GM23248 (cell line): Measurements from ENCODE around the gene C22orf31. TPM values are rescaled to one million over a fixed set of nuclear protein-coding genes. Genes with fewer than 3 reads are reported as not detected.

Experiments used
- DNase-seq: peaks from one replicate; pipeline ENCODE4 v3.0.0-alpha.2; 2015
- H2AFZ ChIP-seq: fragments of 200-600 bp; sonication (generic); 2 replicates; pipeline ENCODE4 v1.6.1; 2016; ENCODE audit warnings: antibody characterized with exemption
- H3F3A ChIP-seq: fragments of 200-600 bp; sonication (generic); 2 replicates; pipeline ENCODE4 v1.6.1; 2016; ENCODE audit warnings: mild to moderate bottlenecking, antibody characterized with exemption, mixed run types; ENCODE audit not compliant: insufficient read depth
- H3K27ac ChIP-seq: fragments of 200-600 bp; sonication (generic); 2 replicates; pipeline ENCODE4 v1.5.1; 2016; ENCODE audit warnings: mild to moderate bottlenecking
- H3K27me3 ChIP-seq: fragments of 200-600 bp; sonication (generic); replicated peaks from 2 replicates; pipeline ENCODE4 v1.6.1; 2016; ENCODE audit warnings: mild to moderate bottlenecking; ENCODE audit not compliant: insufficient read depth
- H3K36me3 ChIP-seq: fragments of 200-600 bp; sonication (generic); 2 replicates; pipeline ENCODE4 v1.6.1; 2016; ENCODE audit warnings: low read depth, mild to moderate bottlenecking
- H3K4me1 ChIP-seq: fragments of 200-600 bp; sonication (generic); 2 replicates; pipeline ENCODE4 v1.6.1; 2016; ENCODE audit warnings: mild to moderate bottlenecking; ENCODE audit not compliant: insufficient read depth
- H3K4me2 ChIP-seq: fragments of 200-600 bp; sonication (generic); one replicate; pipeline ENCODE4 v1.6.1; 2016; ENCODE audit warnings: mild to moderate bottlenecking; ENCODE audit not compliant: unreplicated experiment
- H3K4me3 ChIP-seq: fragments of 200-600 bp; sonication (generic); 2 replicates; pipeline ENCODE4 v1.5.1; 2016; ENCODE audit warnings: mild to moderate bottlenecking
- H3K79me2 ChIP-seq: fragments of 200-600 bp; sonication (generic); 2 replicates; pipeline ENCODE4 v1.6.1; 2016; ENCODE audit warnings: mild to moderate bottlenecking; ENCODE audit not compliant: insufficient read depth
- H3K9ac ChIP-seq: fragments of 200-600 bp; sonication (generic); 2 replicates; pipeline ENCODE4 v1.6.1; 2016; ENCODE audit warnings: mild to moderate bottlenecking
- H3K9me2 ChIP-seq: fragments of 200-600 bp; sonication (generic); 2 replicates; pipeline ENCODE4 v1.6.1; 2016; ENCODE audit warnings: mixed run types, mild to moderate bottlenecking, moderate library complexity; ENCODE audit not compliant: insufficient read depth
- H3K9me3 ChIP-seq: fragments of 200-600 bp; sonication (generic); one replicate; pipeline ENCODE4 v1.6.1; 2017; ENCODE audit warnings: low read depth
- H4K20me1 ChIP-seq: fragments of 200-600 bp; sonication (generic); 2 replicates; pipeline ENCODE4 v1.6.0; 2016; ENCODE audit not compliant: insufficient read depth
- EZH2 ChIP-seq: fragments of 200-600 bp; sonication (generic); IDR thresholded peaks from 2 replicates; pipeline ENCODE4 v1.6.1; 2018; ENCODE audit warnings: antibody characterized with exemption, mild to moderate bottlenecking; ENCODE audit not compliant: insufficient read depth, poor library complexity, severe bottlenecking
- EZH2phosphoT487 ChIP-seq: fragments of 200-600 bp; sonication (generic); IDR thresholded peaks from 2 replicates; pipeline ENCODE4 v1.6.1; 2018; ENCODE audit warnings: antibody characterized with exemption, moderate library complexity, mild to moderate bottlenecking, low read depth; ENCODE audit not compliant: insufficient read depth
- WGBS, 2 experiments: methylation state at CpG; one replicate each; pipeline ENCODE4 v1.1.6; 2015 to 2017; ENCODE audit warnings: low lambda C conversion rate in 2 of 2, low coverage in 1 of 2; ENCODE audit errors: missing lambda C conversion rate in 2 of 2; 5-methylcytosine and 5-hydroxymethylcytosine counted together
- in situ Hi-C: fragments of 300-500 bp; cut with MboI; formaldehyde crosslinking; loops from 2 replicates; pipeline ENCODE4 v1.15.0; 2020
- polyA plus RNA-seq: library from polyadenylated mRNA; unstranded; fragments of >200 nt; fragmentation: Nextera tagmentation; extraction: Ambion mirVana; gene quantifications from 2 replicates; pipeline ENCODE4 v1.2.1, GENCODE V29; 2016
- total RNA-seq: library from RNA; depleted of rRNA; stranded (reverse); fragments of >200 nt; shearing (Covaris generic); gene quantifications from 2 replicates; pipeline ENCODE4 v1.2.3, GENCODE V29; 2014

Gene C22orf31
- total and polyA plus RNA-seq, 2 experiments from 2014 or later = not detected

- no peak overlapping the region for H3K4me2 ChIP-seq
Observed at GRCh38 chr22:29055192-29055830, 6.3 kb downstream of the C22orf31 start.

GRCh38 chr22:29054251-29054767 is 7.3 kb downstream of the C22orf31 start:
- WGBS, 2 experiments = 79 to 82% methylated on average over 10 of the region's 10 CpGs
- TF ChIP-seq EZH2 (no peak), EZH2phosphoT487 (no peak)
- Histone ChIP-seq H2AFZ (no peak overlapping the region), H4K20me1 (no peaks in the 10 kb centered on the region), H3K36me3 (no peaks in the 10 kb centered on the region), H3K9me3 (no peaks in the 10 kb centered on the region), H3K27me3 (no peaks in the 10 kb centered on the region), H3K4me3 (no peak overlapping the region), H3K79me2 (no peaks in the 10 kb centered on the region), H3K4me1 (no peaks in the 10 kb centered on the region), H3K9ac (no peak overlapping the region), H3K9me2 (no peaks in the 10 kb centered on the region), H3K4me2 (no peak overlapping the region), H3F3A (no peaks in the 10 kb centered on the region), H3K27ac (no peak overlapping the region)
- no peak for DNase-seq
- in situ Hi-C loops = no loop called here

More at GRCh38 chr22:29055192-29055830, 6.3 kb downstream of the C22orf31 start:
- no peak for DNase-seq
- Histone ChIP-seq H3K79me2 (no peaks in the 10 kb centered on the region), H3K4me3 (no peak overlapping the region), H3K4me1 (no peaks in the 10 kb centered on the region), H3K36me3 (no peaks in the 10 kb centered on the region), H3K9me2 (no peaks in the 10 kb centered on the region), H3K9me3 (no peaks in the 10 kb centered on the region), H3K27ac (no peak overlapping the region), H3K27me3 (no peaks in the 10 kb centered on the region), H3F3A (no peaks in the 10 kb centered on the region), H4K20me1 (no peaks in the 10 kb centered on the region), H2AFZ (no peak overlapping the region), H3K9ac (no peak overlapping the region)
- in situ Hi-C loops = no loop called here
- no peak for TF ChIP-seq EZH2
- TF ChIP-seq EZH2phosphoT487 = no peak
- 94% methylated on average over 14 of the region's 14 CpGs for WGBS, 2 experiments

GRCh38 chr22:29053048-29053702 is 8.5 kb downstream of the C22orf31 start:
- TF ChIP-seq EZH2 (no peak), EZH2phosphoT487 (no peak)
- Histone ChIP-seq H3K9me3 (no peaks in the 10 kb centered on the region), H4K20me1 (no peaks in the 10 kb centered on the region), H3K27ac (no peak overlapping the region), H3K9ac (no peak overlapping the region), H3K36me3 (no peaks in the 10 kb centered on the region), H3K4me1 (no peaks in the 10 kb centered on the region), H3K4me2 (no peak overlapping the region), H3K9me2 (no peaks in the 10 kb centered on the region), H3K27me3 (no peaks in the 10 kb centered on the region), H3K4me3 (no peak overlapping the region), H3F3A (no peaks in the 10 kb centered on the region), H3K79me2 (no peaks in the 10 kb centered on the region), H2AFZ (no peak overlapping the region)
- in situ Hi-C loops = no loop called here
- WGBS, 2 experiments = 97 to 100% methylated on average over 8 of the region's 8 CpGs
- no peak for DNase-seq

DNA sequence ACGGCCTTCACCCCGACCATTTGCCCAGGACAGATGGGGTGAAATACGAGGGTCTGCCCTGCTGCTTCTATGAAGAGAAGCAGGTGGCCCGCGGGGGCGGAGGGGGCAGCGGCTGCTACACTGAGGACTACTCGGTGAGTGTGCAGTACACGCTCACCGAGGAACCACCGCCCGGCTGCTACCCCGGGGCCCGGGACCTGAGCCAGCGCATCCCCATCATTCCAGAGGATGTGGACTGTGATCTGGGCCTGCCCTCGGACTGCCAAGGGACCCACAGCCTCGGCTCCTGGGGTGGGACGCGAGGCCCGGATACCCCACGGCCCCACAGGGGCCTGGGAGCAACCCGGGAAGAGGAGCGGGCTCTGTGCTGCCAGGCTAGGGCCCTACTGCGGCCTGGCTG is 11.2 kb downstream of the C22orf31 start:
- peaks cover 9% of the 10 kb centered on the region for H3F3A ChIP-seq
- no peak overlapping the region for H3K4me3 ChIP-seq
- 97% methylated on average over 24 of the region's 24 CpGs for WGBS, 2 experiments
- TF ChIP-seq EZH2phosphoT487 (no peak), EZH2 (no peak)
- no peak overlapping the region for H3K4me2 ChIP-seq
- H4K20me1 ChIP-seq = no peaks in the 10 kb centered on the region
- H3K27ac ChIP-seq = no peak overlapping the region
- no peaks in the 10 kb centered on the region for H3K27me3 ChIP-seq
- H3K79me2 ChIP-seq = no peaks in the 10 kb centered on the region
- no peak overlapping the region for H3K9ac ChIP-seq
- no peaks in the 10 kb centered on the region for H3K36me3 ChIP-seq
- 0 out of 2 replicates have a peak, but pooled peaks cover under 1% of the 10 kb centered on the region for H3K4me1 ChIP-seq
- no peak overlapping the region for H2AFZ ChIP-seq
- no peak for DNase-seq
- no peaks in the 10 kb centered on the region for H3K9me3 ChIP-seq
- in situ Hi-C loops = no loop called here
- no peaks in the 10 kb centered on the region for H3K9me2 ChIP-seq
